Ishikawa (cell line): ENCODE data around the gene PDS5B.

Source experiments
- CREB1 ChIP-seq: IDR thresholded peaks from 2 replicates; pipeline ENCODE4 v1.6.1; 2012; ENCODE audit warnings: low read depth
- EP300 ChIP-seq: IDR thresholded peaks from 2 replicates; pipeline ENCODE4 v1.6.1; 2012; ENCODE audit warnings: borderline replicate concordance
- FOXM1 ChIP-seq: IDR thresholded peaks from 2 replicates; pipeline ENCODE4 v1.6.1; 2012; ENCODE audit warnings: low read depth, borderline replicate concordance
- MAX ChIP-seq: IDR thresholded peaks from 2 replicates; pipeline ENCODE4 v1.6.1; 2012
- NFIC ChIP-seq: IDR thresholded peaks from 2 replicates; pipeline ENCODE4 v1.6.1; 2012
- RAD21 ChIP-seq: IDR thresholded peaks from 2 replicates; pipeline ENCODE4 v1.6.1; 2012; ENCODE audit warnings: low read depth
- REST ChIP-seq: IDR thresholded peaks from 2 replicates; pipeline ENCODE4 v1.6.1; 2012; ENCODE audit warnings: low read depth, mild to moderate bottlenecking
- TAF1 ChIP-seq: IDR thresholded peaks from 2 replicates; pipeline ENCODE4 v1.6.1; 2012; ENCODE audit warnings: low read depth, mild to moderate bottlenecking
- TCF12 ChIP-seq: IDR thresholded peaks from 2 replicates; pipeline ENCODE4 v1.6.1; 2012; ENCODE audit warnings: low read depth
- USF1 ChIP-seq: IDR thresholded peaks from 2 replicates; pipeline ENCODE4 v1.6.1; 2012
- YY1 ChIP-seq: IDR thresholded peaks from 2 replicates; pipeline ENCODE4 v1.6.1; 2012; ENCODE audit warnings: low read depth
- ZBTB7A ChIP-seq: IDR thresholded peaks from 2 replicates; pipeline ENCODE4 v1.6.1; 2012; ENCODE audit warnings: low read depth

GRCh38 chr13:32657309-32657708 lies 71.1 kb downstream of the PDS5B start:
- no peak for TF ChIP-seq ZBTB7A
- TF ChIP-seq TCF12: no peak
- no peak for TF ChIP-seq MAX
- no peak for TF ChIP-seq REST
- TF ChIP-seq NFIC: no peak
- no peak for TF ChIP-seq YY1
- no peak for TF ChIP-seq RAD21
- no peak for TF ChIP-seq TAF1
- TF ChIP-seq FOXM1: no peak
- no peak for TF ChIP-seq CREB1
- no peak for TF ChIP-seq EP300
- no peak for TF ChIP-seq USF1
